OCI-LY1 (cell line): ENCODE data around the gene ZNF76.

Experiments used
- EZH2 ChIP-seq: fragments of 200-600 bp; sonication (generic), shearing (Covaris generic); IDR thresholded peaks from 2 replicates; pipeline ENCODE4 v1.8.0; 2017; ENCODE audit warnings: borderline replicate concordance, mixed run types, mild to moderate bottlenecking, antibody characterized with exemption, low read length, moderate library complexity, mixed read lengths
- TF ChIP-seq, protein P1 (sequence below): fragments of 200-600 bp; sonication (generic), shearing (Covaris generic); IDR thresholded peaks from 2 replicates; pipeline ENCODE4 v1.5.1; 2017; ENCODE audit warnings: mild to moderate bottlenecking, antibody characterized with exemption, low read length, moderate library complexity, mixed read lengths

GRCh38 chr6:35292494-35292893, 33.0 kb downstream of the ZNF76 start:
- TF ChIP-seq EZH2 = no peak
- TF ChIP-seq, protein P1, sequence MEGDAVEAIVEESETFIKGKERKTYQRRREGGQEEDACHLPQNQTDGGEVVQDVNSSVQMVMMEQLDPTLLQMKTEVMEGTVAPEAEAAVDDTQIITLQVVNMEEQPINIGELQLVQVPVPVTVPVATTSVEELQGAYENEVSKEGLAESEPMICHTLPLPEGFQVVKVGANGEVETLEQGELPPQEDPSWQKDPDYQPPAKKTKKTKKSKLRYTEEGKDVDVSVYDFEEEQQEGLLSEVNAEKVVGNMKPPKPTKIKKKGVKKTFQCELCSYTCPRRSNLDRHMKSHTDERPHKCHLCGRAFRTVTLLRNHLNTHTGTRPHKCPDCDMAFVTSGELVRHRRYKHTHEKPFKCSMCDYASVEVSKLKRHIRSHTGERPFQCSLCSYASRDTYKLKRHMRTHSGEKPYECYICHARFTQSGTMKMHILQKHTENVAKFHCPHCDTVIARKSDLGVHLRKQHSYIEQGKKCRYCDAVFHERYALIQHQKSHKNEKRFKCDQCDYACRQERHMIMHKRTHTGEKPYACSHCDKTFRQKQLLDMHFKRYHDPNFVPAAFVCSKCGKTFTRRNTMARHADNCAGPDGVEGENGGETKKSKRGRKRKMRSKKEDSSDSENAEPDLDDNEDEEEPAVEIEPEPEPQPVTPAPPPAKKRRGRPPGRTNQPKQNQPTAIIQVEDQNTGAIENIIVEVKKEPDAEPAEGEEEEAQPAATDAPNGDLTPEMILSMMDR = no peak
